ENCODE results near the gene PIK3CD.

The PIK3CD gene

DNA sequence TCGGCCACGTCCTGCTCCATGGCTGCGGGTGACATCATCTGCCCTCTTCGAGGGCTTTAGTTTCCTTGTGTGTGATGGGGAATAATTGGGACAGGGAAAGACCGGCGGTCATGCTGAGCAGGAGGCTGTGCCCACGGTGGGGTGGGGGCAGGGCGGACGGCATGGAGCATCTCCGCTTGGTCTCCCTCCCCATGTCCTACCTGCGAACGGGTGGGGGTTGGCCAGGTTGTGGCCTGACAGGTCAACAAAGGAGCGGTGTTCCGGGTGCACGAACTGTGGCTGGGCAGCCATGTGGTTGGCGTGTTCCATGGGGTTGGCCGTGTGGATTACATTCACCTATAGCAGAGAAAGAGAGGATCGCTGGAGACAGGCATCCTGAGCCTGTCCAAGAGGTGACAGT, 80.0 kb downstream of the PIK3CD start:
- TF ChIP-seq, protein P1, sequence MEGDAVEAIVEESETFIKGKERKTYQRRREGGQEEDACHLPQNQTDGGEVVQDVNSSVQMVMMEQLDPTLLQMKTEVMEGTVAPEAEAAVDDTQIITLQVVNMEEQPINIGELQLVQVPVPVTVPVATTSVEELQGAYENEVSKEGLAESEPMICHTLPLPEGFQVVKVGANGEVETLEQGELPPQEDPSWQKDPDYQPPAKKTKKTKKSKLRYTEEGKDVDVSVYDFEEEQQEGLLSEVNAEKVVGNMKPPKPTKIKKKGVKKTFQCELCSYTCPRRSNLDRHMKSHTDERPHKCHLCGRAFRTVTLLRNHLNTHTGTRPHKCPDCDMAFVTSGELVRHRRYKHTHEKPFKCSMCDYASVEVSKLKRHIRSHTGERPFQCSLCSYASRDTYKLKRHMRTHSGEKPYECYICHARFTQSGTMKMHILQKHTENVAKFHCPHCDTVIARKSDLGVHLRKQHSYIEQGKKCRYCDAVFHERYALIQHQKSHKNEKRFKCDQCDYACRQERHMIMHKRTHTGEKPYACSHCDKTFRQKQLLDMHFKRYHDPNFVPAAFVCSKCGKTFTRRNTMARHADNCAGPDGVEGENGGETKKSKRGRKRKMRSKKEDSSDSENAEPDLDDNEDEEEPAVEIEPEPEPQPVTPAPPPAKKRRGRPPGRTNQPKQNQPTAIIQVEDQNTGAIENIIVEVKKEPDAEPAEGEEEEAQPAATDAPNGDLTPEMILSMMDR (IDR thresholded peaks at IDR 0.05; ENCODE audit: borderline replicate concordance, insufficient read depth, low read depth, low read length) = no peak
- no peak overlapping the region for H3K4me3 ChIP-seq (ENCODE audit: low read depth, low read length)

DNA sequence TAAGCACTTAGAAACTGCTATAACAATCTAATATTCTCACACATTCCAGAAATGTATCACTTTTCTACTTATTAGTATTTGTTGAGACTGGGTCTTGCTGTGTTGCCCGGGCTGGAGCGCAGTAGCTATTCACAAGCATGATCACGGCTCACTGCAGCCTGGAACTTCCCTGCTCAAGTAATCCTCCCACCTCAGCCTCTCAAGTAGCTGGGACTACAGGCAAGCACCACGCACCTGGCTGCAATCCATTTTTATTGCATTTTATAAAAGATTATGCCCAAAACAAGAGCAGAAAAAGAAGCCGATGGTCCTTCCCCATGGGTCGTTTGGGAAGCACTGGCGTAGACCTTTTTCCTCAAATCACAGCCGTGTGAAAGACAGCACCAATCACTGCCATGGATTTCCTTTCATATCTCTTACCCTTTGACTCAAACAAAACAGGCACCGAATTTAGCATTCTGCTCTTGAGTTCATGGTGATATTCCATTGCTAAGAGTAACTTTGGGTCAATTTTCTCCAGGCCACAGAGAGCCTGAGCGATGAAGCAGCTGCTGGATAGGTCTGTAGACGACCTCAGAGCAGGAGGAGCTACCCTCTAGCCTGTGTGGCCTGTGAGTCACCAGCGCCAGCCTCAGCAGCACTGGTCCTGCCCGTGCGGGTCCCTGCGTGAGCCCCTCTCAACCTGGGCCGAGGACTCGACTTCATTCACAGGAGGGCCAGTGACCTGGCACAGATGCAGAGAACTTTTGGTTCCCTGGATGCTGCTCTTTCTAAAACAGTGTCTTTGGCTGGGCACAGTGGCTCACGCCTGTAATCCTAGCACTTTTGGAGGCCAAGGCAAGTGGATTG, 80.8 kb downstream of the PIK3CD start:
- no peak overlapping the region for H3K4me3 ChIP-seq (ENCODE audit: low read depth, low read length)
- TF ChIP-seq, protein P1 (IDR thresholded peaks at IDR 0.05; ENCODE audit: borderline replicate concordance, insufficient read depth, low read depth, low read length) = no peak

DNA sequence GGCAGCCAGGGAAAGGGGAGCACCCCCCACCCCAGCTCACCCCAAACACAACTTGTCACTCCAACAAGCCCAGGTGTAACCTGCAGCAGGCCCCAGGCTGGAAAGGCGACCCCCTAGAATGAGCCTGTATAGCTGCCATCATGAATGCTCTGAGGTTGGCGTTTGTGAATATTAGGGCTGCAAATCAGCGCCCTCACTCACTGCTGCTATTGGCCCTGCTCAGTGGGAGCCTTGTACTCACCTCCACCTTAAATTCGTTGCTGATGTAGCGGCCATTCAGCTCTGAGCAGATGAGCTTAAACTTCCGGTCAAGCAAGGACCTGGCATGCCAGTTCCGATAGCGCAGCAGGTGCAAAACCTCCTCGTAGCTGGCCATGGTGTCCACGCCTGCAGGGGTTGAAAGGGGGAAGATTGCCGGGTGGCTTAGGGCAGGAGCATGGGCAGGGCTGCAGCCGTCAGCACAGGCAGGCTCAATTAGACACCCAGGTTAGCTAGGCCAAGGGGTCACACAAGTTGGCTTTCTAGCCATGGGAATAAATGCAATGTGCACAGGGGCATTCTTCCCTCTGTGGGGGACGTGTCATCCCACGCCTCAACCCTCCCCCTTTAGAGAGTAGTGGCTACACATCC, 81.7 kb downstream of the PIK3CD start:
- TF ChIP-seq, protein P1 (IDR thresholded peaks at IDR 0.05; ENCODE audit: borderline replicate concordance, insufficient read depth, low read depth, low read length) = no peak
- H3K4me3 ChIP-seq (ENCODE audit: low read depth, low read length) = no peak overlapping the region

DNA sequence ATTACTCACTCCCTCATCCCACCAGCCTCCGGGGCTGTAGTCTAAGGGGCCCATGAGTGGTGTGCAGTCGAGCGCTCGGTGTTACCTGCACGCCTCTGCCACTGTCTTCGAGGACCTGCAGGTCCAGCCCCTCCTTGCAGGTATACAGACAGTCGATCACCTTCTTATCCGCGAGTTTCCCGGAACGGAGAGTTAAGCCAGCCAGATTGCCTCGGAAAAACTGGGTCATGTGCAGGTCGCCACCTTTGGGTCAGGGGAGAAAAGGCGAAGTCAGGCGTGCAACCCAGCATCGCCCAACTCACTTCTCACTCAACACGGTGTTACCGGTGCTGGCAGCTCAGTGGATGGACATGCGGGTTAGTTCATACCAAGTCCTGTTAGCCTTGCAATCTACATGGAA, 84.3 kb downstream of the PIK3CD start:
- no peak overlapping the region for H3K4me3 ChIP-seq (ENCODE audit: low read depth, low read length)
- TF ChIP-seq, protein P1 (IDR thresholded peaks at IDR 0.05; ENCODE audit: borderline replicate concordance, insufficient read depth, low read depth, low read length) = no peak

DNA sequence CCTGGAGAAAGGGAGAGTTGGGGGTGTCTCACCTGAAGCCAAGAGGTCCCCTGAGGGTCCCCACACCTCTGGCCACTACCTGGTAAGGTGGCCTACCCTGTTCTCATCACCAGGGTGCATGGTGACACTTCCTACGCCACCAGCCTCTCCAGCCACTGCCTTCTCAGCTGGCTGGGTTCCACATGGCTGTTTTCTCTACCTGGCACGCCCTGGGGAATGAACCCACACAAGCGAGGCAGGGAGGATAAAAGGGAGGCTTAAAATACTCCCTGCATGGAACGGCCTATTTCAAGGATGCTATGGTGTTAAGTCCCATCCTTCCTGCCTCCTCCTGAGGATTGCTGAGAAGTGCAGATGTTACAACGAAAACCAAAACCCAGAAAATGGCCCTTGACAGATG, 84.7 kb downstream of the PIK3CD start:
- TF ChIP-seq, protein P1 (IDR thresholded peaks at IDR 0.05; ENCODE audit: borderline replicate concordance, insufficient read depth, low read depth, low read length) = no peak
- H3K4me3 ChIP-seq (ENCODE audit: low read depth, low read length) = no peak overlapping the region

DNA sequence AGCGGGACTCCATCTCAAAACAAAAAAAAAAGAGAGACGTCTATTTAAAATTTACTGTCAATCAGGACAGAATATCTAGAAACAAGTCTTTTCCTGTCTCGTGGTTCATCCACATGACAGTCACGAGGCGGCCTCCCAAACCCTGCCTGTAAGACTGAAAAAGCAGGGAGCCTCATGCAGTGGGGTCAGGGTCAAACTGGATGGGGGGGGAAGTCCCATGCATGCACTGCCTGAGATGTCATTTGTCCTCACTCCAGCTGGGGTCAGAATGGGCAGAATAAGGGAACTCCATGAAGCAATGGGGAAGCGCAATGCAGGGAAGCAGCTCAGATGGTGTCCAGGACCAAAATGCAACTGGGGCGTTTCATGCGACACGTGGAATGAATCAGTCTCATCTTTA, 85.5 kb downstream of the PIK3CD start:
- TF ChIP-seq, protein P1 (IDR thresholded peaks at IDR 0.05; ENCODE audit: borderline replicate concordance, insufficient read depth, low read depth, low read length) = no peak
- no peak overlapping the region for H3K4me3 ChIP-seq (ENCODE audit: low read depth, low read length)

DNA sequence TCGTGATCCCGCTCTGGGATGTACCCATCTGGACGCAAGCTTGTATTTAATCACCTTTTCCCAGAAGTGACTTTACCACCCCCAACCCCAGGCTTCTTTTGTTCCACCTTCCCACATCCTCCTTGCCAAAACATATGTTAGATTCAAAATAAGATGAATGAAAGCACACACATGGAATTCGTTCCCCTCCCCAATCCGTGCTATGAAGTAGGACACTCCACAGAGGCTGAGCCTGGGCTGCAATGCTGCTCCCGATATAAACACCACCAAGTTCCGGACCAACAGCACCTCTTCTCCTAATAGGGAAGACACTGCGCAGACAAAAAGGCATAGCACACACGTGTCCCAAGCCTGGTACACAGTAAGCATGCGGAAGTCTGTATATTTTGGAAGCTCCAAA, 86.1 kb downstream of the PIK3CD start:
- TF ChIP-seq, protein P1 (IDR thresholded peaks at IDR 0.05; ENCODE audit: borderline replicate concordance, insufficient read depth, low read depth, low read length) = no peak
- no peak overlapping the region for H3K4me3 ChIP-seq (ENCODE audit: low read depth, low read length)

Measured in GM12875 (cell line).